BJ (cell line): ENCODE data around the gene DHH. TPM values are rescaled to one million over a fixed set of nuclear protein-coding genes. Genes with fewer than 3 reads are reported as not detected.

Experiments used
- CTCF ChIA-PET: fragments of 350-600 bp; formaldehyde crosslinking; extraction: SDS; loops from one replicate; lab custom pipeline; 2021; ENCODE audit warnings: antibody characterized with exemption, inconsistent platforms; lab: Yijun Ruan, JAX
- POLR2A ChIA-PET: fragments of 300-600 bp; sonication (Branson Sonifier 250); formaldehyde crosslinking; extraction: SDS; loops from one replicate; lab custom pipeline; 2021; ENCODE audit warnings: antibody characterized with exemption; lab: Charles Lee
- DNase-seq: peaks from one replicate; pipeline ENCODE4 v3.0.0-alpha.2; 2011; ENCODE audit warnings: low read depth
- H3K27me3 ChIP-seq: 2 replicates; pipeline ENCODE4 v1.6.0; 2011; ENCODE audit warnings: low read length; ENCODE audit not compliant: control insufficient read depth, insufficient read depth
- H3K36me3 ChIP-seq: 2 replicates; pipeline ENCODE4 v1.5.1; 2011; ENCODE audit warnings: low read length; ENCODE audit not compliant: control insufficient read depth, insufficient read depth
- H3K4me3 ChIP-seq: 2 replicates; pipeline ENCODE4 v1.5.1; 2011; ENCODE audit warnings: low read depth, mild to moderate bottlenecking, control low read depth, low read length
- CTCF ChIP-seq: IDR thresholded peaks from 2 replicates; pipeline ENCODE4 v1.5.1; 2011; ENCODE audit warnings: low read depth, mild to moderate bottlenecking, control low read depth, inconsistent platforms, low read length, moderate library complexity; ENCODE audit not compliant: insufficient read depth
- polyA plus RNA-seq: library from polyadenylated mRNA; depleted of rRNA; stranded (reverse); fragments of >200 nt; gene quantifications from 2 replicates; pipeline ENCODE4 v1.2.3, GENCODE V29; 2011

The DHH gene
- polyA plus RNA-seq, 1 experiment = not detected

- DNase-seq = no peak
- Histone ChIP-seq H3K27me3 (no peaks in the 10 kb centered on the region), H3K4me3 (no peak overlapping the region), H3K36me3 (peaks cover 47% of the 10 kb centered on the region)
- POLR2A ChIA-PET = no interaction called here
- TF ChIP-seq CTCF = no peak
- CTCF ChIA-PET = interaction anchor here (1.3 kb wide), 1 partner anchor 10 kb away, joined by 4 read pairs; no protein-coding TSS in a partner anchor
Measured at GRCh38 chr12:49054096-49054495, 40.5 kb downstream of the DHH start.

- H3K4me3 ChIP-seq = no peak overlapping the region
- ChIA-PET CTCF (interaction anchor here (1.3 kb wide), 1 partner anchor 8 kb away, joined by 4 read pairs; no protein-coding TSS in a partner anchor), POLR2A (no interaction called here)
- H3K36me3 ChIP-seq = peaks cover 54% of the 10 kb centered on the region
- H3K27me3 ChIP-seq = no peaks in the 10 kb centered on the region
- no peak for TF ChIP-seq CTCF
- no peak for DNase-seq
Measured at GRCh38 chr12:49052451-49053208, 42.0 kb downstream of the DHH start.

GRCh38 chr12:49051777-49052438 lies 42.7 kb downstream of the DHH start:
- Histone ChIP-seq H3K36me3 (peaks cover 56% of the 10 kb centered on the region), H3K4me3 (no peak overlapping the region), H3K27me3 (no peaks in the 10 kb centered on the region)
- TF ChIP-seq CTCF = no peak
- ChIA-PET POLR2A (no interaction called here), CTCF (no interaction called here)
- DNase-seq = no peak

GRCh38 chr12:49051373-49051764 lies 43.2 kb downstream of the DHH start:
- H3K4me3 ChIP-seq = no peak overlapping the region
- no peaks in the 10 kb centered on the region for H3K27me3 ChIP-seq
- POLR2A ChIA-PET = no interaction called here
- no peak for DNase-seq
- no peak for TF ChIP-seq CTCF
- H3K36me3 ChIP-seq = peaks cover 58% of the 10 kb centered on the region
- CTCF ChIA-PET = no interaction called here

GRCh38 chr12:49050507-49051372 lies 43.9 kb downstream of the DHH start:
- ChIA-PET POLR2A (no interaction called here), CTCF (interaction anchor here (1.1 kb wide), 1 partner anchor 12 kb away, joined by 3 read pairs; no protein-coding TSS in a partner anchor)
- TF ChIP-seq CTCF = no peak
- Histone ChIP-seq H3K36me3 (peaks cover 64% of the 10 kb centered on the region), H3K4me3 (no peak overlapping the region), H3K27me3 (no peaks in the 10 kb centered on the region)
- no peak for DNase-seq
